Measurements from ENCODE around the gene SYNGR2.

The SYNGR2 gene

GRCh38 chr17:78197147-78197832 lies 28.9 kb downstream of the SYNGR2 start:
- no peak for DNase-seq (ENCODE audit: low read depth in 3 of 3, low spot score in 1 of 3)

GRCh38 chr17:78200451-78200850 lies 32.1 kb downstream of the SYNGR2 start:
- no peak for DNase-seq (ENCODE audit: low read depth in 3 of 3, low spot score in 1 of 3)

GRCh38 chr17:78202666-78203065 lies 34.3 kb downstream of the SYNGR2 start:
- no peak for DNase-seq (ENCODE audit: low read depth in 3 of 3, low spot score in 1 of 3)

- no peak for DNase-seq (ENCODE audit: low read depth in 3 of 3, low spot score in 1 of 3)
Observed at GRCh38 chr17:78204387-78205123, 36.2 kb downstream of the SYNGR2 start.

- DNase-seq (ENCODE audit: low read depth in 3 of 3, low spot score in 1 of 3), result no peak
Observed at GRCh38 chr17:78205124-78205775, 36.9 kb downstream of the SYNGR2 start.

GRCh38 chr17:78206298-78206697 lies 37.9 kb downstream of the SYNGR2 start:
- no peak for DNase-seq (ENCODE audit: low read depth in 3 of 3, low spot score in 1 of 3)

GRCh38 chr17:78208486-78208885 lies 40.1 kb downstream of the SYNGR2 start:
- DNase-seq (ENCODE audit: low read depth in 3 of 3, low spot score in 1 of 3), result no peak

- DNase-seq (ENCODE audit: low read depth in 3 of 3, low spot score in 1 of 3), result no peak
Observed at GRCh38 chr17:78210111-78210510, 41.7 kb downstream of the SYNGR2 start.

- no peak for DNase-seq (ENCODE audit: low read depth in 3 of 3, low spot score in 1 of 3)
Observed at GRCh38 chr17:78211032-78211431, 42.7 kb downstream of the SYNGR2 start.

GRCh38 chr17:78214016-78214705 lies 45.8 kb downstream of the SYNGR2 start, which contains the start of gene BIRC5:
Gene BIRC5 (plus strand): TSS chr17:78214253. CDS start chr17:78214317, 64 bp downstream.
- DNase-seq (ENCODE audit: low read depth in 3 of 3, low spot score in 1 of 3), result peak; percentile 72 to 92 (median 78)

- no peak for DNase-seq (ENCODE audit: low read depth in 3 of 3, low spot score in 1 of 3)
Observed at GRCh38 chr17:78214706-78215061, 46.3 kb downstream of the SYNGR2 start.

GRCh38 chr17:78219396-78220150 lies 51.2 kb downstream of the SYNGR2 start:
- DNase-seq (ENCODE audit: low read depth in 3 of 3, low spot score in 1 of 3), result no peak
